Vagina (tissue), 2 donors: ENCODE data around the gene PRICKLE4. TPM values are rescaled to one million over a fixed set of nuclear protein-coding genes. Genes with fewer than 3 reads are reported as not detected.

ENCODE experiments used
- DNase-seq, 2 donors: peaks; one replicate each; pipeline ENCODE4 v3.0.0-alpha.2; 2017; ENCODE audit errors: extremely low spot score in 2 of 2
- H3K27ac ChIP-seq: fragments of 200-600 bp; sonication (generic); one replicate; pipeline ENCODE4 v1.5.1; 2019
- H3K27me3 ChIP-seq: fragments of 200-600 bp; sonication (generic); one replicate; pipeline ENCODE4 v1.5.1; 2019
- H3K36me3 ChIP-seq, 2 donors: fragments of 200-600 bp; sonication (generic); one replicate each; pipeline ENCODE4 v1.5.1; 2017 to 2019
- H3K4me1 ChIP-seq: fragments of 200-600 bp; sonication (generic); one replicate; pipeline ENCODE4 v1.5.1; 2019
- H3K4me3 ChIP-seq, 2 donors: fragments of 200-600 bp; sonication (generic); 1 replicate in 1 of 2; 2 replicates in 1 of 2; pipeline ENCODE4 v1.5.1; 2016 to 2019
- H3K9me3 ChIP-seq: fragments of 200-600 bp; sonication (generic); one replicate; pipeline ENCODE4 v1.5.1; 2019
- POLR2A ChIP-seq, 2 donors: fragments of 450-650 bp; IDR thresholded peaks; one replicate each; pipeline ENCODE4 v1.6.1; 2017; ENCODE audit warnings: antibody characterized with exemption in 2 of 2, mild to moderate bottlenecking in 2 of 2, moderate library complexity in 2 of 2
- POLR2AphosphoS5 ChIP-seq, 2 donors: sonication (generic); formaldehyde crosslinking; IDR thresholded peaks; one replicate each; pipeline ENCODE4 v1.9.0; 2017; ENCODE audit warnings: antibody characterized with exemption in 2 of 2, mild to moderate bottlenecking in 2 of 2, low read depth in 1 of 2; ENCODE audit not compliant: insufficient read depth in 1 of 2
- intact Hi-C: fragments of 100-400 bp; cut with DNase I; formaldehyde crosslinking; loops from one replicate; pipeline ENCODE4 v1.15.1; 2023
- total RNA-seq: library from RNA; depleted of rRNA; stranded (reverse); fragments of >200 nt; gene quantifications from one replicate; pipeline ENCODE4 v1.2.3, GENCODE V29; 2016
- TF ChIP-seq, protein P1 (sequence below), 3 experiments: fragments of 450-650 bp in 2 of 3; fragments of 200-600 bp in 1 of 3; sonication (generic) in 1 of 3; IDR thresholded peaks; one replicate each; pipeline ENCODE4 v1.5.1; 2017 to 2019; ENCODE audit warnings: antibody characterized with exemption in 3 of 3, mild to moderate bottlenecking in 2 of 3, moderate library complexity in 2 of 3

The PRICKLE4 gene
- total RNA-seq, 1 donor from 2014 or later, result 10.1 TPM

DNA sequence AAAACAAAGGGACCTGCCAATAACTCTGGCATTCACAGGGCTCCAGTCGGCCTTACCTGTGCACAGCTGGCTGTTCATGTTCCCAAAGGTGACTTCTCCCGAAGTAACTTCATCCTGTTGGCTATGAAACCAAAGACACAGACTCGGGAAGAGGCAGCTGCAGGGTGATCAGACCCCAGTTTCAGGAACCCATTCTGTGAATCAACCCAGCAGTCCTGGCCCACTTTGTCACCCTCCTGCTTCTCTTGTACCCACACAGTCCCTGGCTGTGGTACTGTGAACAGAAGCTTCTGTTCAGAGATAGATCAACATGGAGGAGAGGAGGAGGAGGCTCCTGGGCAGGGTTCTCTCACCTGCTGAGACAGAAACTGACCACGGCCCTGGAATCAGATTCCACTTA lies 24.7 kb upstream of the PRICKLE4 start:
- no peak for TF ChIP-seq POLR2AphosphoS5 (IDR thresholded peaks at IDR 0.05; ENCODE audit: insufficient read depth in 1 of 2, low read depth in 1 of 2)
- no peak for TF ChIP-seq POLR2A (IDR thresholded peaks at IDR 0.05)
- TF ChIP-seq, protein P1, sequence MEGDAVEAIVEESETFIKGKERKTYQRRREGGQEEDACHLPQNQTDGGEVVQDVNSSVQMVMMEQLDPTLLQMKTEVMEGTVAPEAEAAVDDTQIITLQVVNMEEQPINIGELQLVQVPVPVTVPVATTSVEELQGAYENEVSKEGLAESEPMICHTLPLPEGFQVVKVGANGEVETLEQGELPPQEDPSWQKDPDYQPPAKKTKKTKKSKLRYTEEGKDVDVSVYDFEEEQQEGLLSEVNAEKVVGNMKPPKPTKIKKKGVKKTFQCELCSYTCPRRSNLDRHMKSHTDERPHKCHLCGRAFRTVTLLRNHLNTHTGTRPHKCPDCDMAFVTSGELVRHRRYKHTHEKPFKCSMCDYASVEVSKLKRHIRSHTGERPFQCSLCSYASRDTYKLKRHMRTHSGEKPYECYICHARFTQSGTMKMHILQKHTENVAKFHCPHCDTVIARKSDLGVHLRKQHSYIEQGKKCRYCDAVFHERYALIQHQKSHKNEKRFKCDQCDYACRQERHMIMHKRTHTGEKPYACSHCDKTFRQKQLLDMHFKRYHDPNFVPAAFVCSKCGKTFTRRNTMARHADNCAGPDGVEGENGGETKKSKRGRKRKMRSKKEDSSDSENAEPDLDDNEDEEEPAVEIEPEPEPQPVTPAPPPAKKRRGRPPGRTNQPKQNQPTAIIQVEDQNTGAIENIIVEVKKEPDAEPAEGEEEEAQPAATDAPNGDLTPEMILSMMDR (IDR thresholded peaks at IDR 0.05), result no peak
- H3K27me3 ChIP-seq, result no peaks in the 10 kb centered on the region
- no peak overlapping the region for H3K4me3 ChIP-seq
- intact Hi-C loops, result no loop called here
- no peak for DNase-seq
- no peaks in the 10 kb centered on the region for H3K4me1 ChIP-seq
- no peak overlapping the region for H3K27ac ChIP-seq
- H3K9me3 ChIP-seq, result no peaks in the 10 kb centered on the region
- no peaks in the 10 kb centered on the region for H3K36me3 ChIP-seq

- Histone ChIP-seq H3K36me3 (no peaks in the 10 kb centered on the region), H3K4me1 (no peaks in the 10 kb centered on the region), H3K27me3 (no peaks in the 10 kb centered on the region), H3K27ac (no peak overlapping the region), H3K4me3 (no peak overlapping the region), H3K9me3 (no peaks in the 10 kb centered on the region)
- TF ChIP-seq POLR2AphosphoS5 (IDR thresholded peaks at IDR 0.05; ENCODE audit: insufficient read depth in 1 of 2, low read depth in 1 of 2) (no peak), POLR2A (IDR thresholded peaks at IDR 0.05) (no peak)
- TF ChIP-seq, protein P1 (IDR thresholded peaks at IDR 0.05), result no peak
- intact Hi-C loops, result no loop called here
- DNase-seq, result no peak
Measured at GRCh38 chr6:41756354-41756753, 24.2 kb upstream of the PRICKLE4 start.

DNA sequence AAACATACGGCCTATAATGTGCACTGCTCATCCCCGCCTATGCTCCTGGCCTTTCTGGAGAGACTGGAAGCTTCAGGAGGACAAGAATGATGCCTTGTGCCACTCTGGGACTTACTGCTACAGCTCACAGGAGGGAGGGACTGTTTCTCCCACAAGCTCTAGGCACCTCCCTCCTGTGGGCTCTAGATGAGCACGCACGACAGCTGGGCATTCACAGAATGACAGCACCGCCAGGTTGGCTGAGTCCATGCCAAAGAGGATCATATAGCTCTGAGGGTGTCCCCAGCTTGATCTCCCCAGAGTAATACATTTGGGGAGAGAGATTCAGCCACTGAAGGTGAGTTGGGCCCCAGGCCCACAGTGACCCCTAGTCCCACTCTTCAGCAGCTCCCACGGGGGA lies 23.3 kb upstream of the PRICKLE4 start:
- Histone ChIP-seq H3K27me3 (no peaks in the 10 kb centered on the region), H3K9me3 (no peaks in the 10 kb centered on the region), H3K27ac (no peak overlapping the region), H3K4me3 (no peak overlapping the region), H3K4me1 (no peaks in the 10 kb centered on the region), H3K36me3 (no peaks in the 10 kb centered on the region)
- intact Hi-C loops, result no loop called here
- TF ChIP-seq POLR2A (IDR thresholded peaks at IDR 0.05), result no peak
- TF ChIP-seq POLR2AphosphoS5 (IDR thresholded peaks at IDR 0.05; ENCODE audit: insufficient read depth in 1 of 2, low read depth in 1 of 2), result no peak
- TF ChIP-seq, protein P1 (IDR thresholded peaks at IDR 0.05), result no peak
- DNase-seq, result no peak

GRCh38 chr6:41757931-41758640 lies 22.5 kb upstream of the PRICKLE4 start:
- Histone ChIP-seq H3K4me3 (no peak overlapping the region), H3K27ac (no peak overlapping the region), H3K27me3 (no peaks in the 10 kb centered on the region), H3K36me3 (no peaks in the 10 kb centered on the region), H3K4me1 (no peaks in the 10 kb centered on the region), H3K9me3 (no peaks in the 10 kb centered on the region)
- TF ChIP-seq, protein P1 (IDR thresholded peaks at IDR 0.05), result no peak
- TF ChIP-seq POLR2A (IDR thresholded peaks at IDR 0.05) (no peak), POLR2AphosphoS5 (IDR thresholded peaks at IDR 0.05; ENCODE audit: insufficient read depth in 1 of 2, low read depth in 1 of 2) (no peak)
- intact Hi-C loops, result no loop called here
- DNase-seq, result no peak

- Histone ChIP-seq H3K27me3 (no peaks in the 10 kb centered on the region), H3K9me3 (no peaks in the 10 kb centered on the region), H3K27ac (no peak overlapping the region), H3K4me1 (no peaks in the 10 kb centered on the region), H3K36me3 (no peaks in the 10 kb centered on the region), H3K4me3 (no peak overlapping the region)
- TF ChIP-seq, protein P1 (IDR thresholded peaks at IDR 0.05), result no peak
- TF ChIP-seq POLR2A (IDR thresholded peaks at IDR 0.05) (no peak), POLR2AphosphoS5 (IDR thresholded peaks at IDR 0.05; ENCODE audit: insufficient read depth in 1 of 2, low read depth in 1 of 2) (no peak)
- no peak for DNase-seq
- intact Hi-C loops, result no loop called here
Measured at GRCh38 chr6:41758641-41759035, 21.9 kb upstream of the PRICKLE4 start.
